Muscle of back (tissue), 11 donors: Measurements from ENCODE around the gene FGD4. TPM values are rescaled to one million over a fixed set of nuclear protein-coding genes. Genes with fewer than 3 reads are reported as not detected.
"Not testable (repeated sequence)": the region's sequence is repeated elsewhere in the genome, so short reads cannot be mapped to it uniquely, and the experiment has no call there.

Source experiments
- DNase-seq, 3 donors: peaks; one replicate each; pipeline versions ENCODE4 v3.0.0 to v3.0.0-alpha.2; 2013
- polyA plus RNA-seq, 10 donors: library from polyadenylated mRNA; unstranded; fragments of 120-200 nt; gene quantifications; one replicate each; pipeline ENCODE4 v1.2.1, GENCODE V29; 2013; ENCODE audit not compliant: insufficient read length in 10 of 10

Gene FGD4
- polyA plus RNA-seq, 10 donors = 11.0 to 28.4 (median 21.3) TPM

- no peak for DNase-seq
Observed at GRCh38 chr12:32490801-32491200, 91.4 kb downstream of the FGD4 start.

GRCh38 chr12:32493282-32493681 is 93.9 kb downstream of the FGD4 start:
- DNase-seq = no peak

- DNase-seq = no peak
Observed at GRCh38 chr12:32494656-32495055, 95.3 kb downstream of the FGD4 start.

GRCh38 chr12:32496946-32497345 is 97.6 kb downstream of the FGD4 start:
- DNase-seq = no peak

GRCh38 chr12:32497864-32498263 is 98.5 kb downstream of the FGD4 start:
- DNase-seq = no peak

GRCh38 chr12:32499048-32499447 is 99.7 kb downstream of the FGD4 start:
- DNase-seq = no peak

- peak; percentile 55 to 73 (median 71) for DNase-seq
Observed at GRCh38 chr12:32501835-32502333, 102.5 kb downstream of the FGD4 start.

- no peak for DNase-seq
Observed at GRCh38 chr12:32502693-32503502, 103.5 kb downstream of the FGD4 start.

GRCh38 chr12:32503730-32504129 is 104.4 kb downstream of the FGD4 start:
- no peak for DNase-seq

GRCh38 chr12:32504591-32504990 is 105.2 kb downstream of the FGD4 start:
- no peak for DNase-seq

GRCh38 chr12:32505067-32505945 is 105.9 kb downstream of the FGD4 start:
- DNase-seq = no peak

- not testable (repeated sequence) for DNase-seq
Observed at GRCh38 chr12:32507096-32507941, 108.0 kb downstream of the FGD4 start.

GRCh38 chr12:32507942-32508320 is 108.6 kb downstream of the FGD4 start:
- DNase-seq = no peak

GRCh38 chr12:32508626-32509025 is 109.3 kb downstream of the FGD4 start:
- DNase-seq = no peak

- no peak for DNase-seq
Observed at GRCh38 chr12:32509328-32510091, 110.2 kb downstream of the FGD4 start.

GRCh38 chr12:32511976-32512375 is 112.6 kb downstream of the FGD4 start:
- not testable (repeated sequence) for DNase-seq

GRCh38 chr12:32512379-32512778 is 113.0 kb downstream of the FGD4 start:
- DNase-seq = no peak

GRCh38 chr12:32512910-32513309 is 113.6 kb downstream of the FGD4 start:
- DNase-seq = no peak

GRCh38 chr12:32515137-32515873 is 115.9 kb downstream of the FGD4 start:
- DNase-seq = no peak

- no peak for DNase-seq
Observed at GRCh38 chr12:32516230-32516629, 116.9 kb downstream of the FGD4 start.
